IPS-11a (cell line): Measurements from ENCODE around the gene CACNA1D.

Source experiments
- H3K4me3 ChIP-seq: one replicate; pipeline ENCODE4 v1.5.1; 2013; ENCODE audit warnings: low read depth, low read length, control low read depth

The CACNA1D gene

GRCh38 chr3:53680028-53680427, 185.6 kb downstream of the CACNA1D start:
- H3K4me3 ChIP-seq: no peak overlapping the region

DNA sequence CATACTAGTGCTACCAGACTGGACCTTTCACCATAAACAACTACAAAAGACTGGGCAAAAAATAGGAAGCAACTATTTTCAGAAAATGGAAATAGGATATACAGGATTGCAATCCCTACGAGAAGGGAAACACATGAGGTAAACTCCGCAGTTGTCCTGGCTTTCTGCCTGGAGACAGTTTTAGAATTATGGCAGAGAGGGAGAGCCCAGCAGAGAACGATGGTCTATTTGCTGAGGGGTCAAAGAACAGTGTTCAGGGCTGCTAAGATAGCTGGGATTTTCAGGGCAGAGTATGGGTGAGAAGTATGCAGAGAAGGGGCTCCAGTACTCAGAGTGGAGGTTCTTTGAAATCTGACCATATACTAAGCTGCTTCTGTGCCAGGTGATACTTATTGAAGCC, 188.4 kb downstream of the CACNA1D start:
- no peak overlapping the region for H3K4me3 ChIP-seq

DNA sequence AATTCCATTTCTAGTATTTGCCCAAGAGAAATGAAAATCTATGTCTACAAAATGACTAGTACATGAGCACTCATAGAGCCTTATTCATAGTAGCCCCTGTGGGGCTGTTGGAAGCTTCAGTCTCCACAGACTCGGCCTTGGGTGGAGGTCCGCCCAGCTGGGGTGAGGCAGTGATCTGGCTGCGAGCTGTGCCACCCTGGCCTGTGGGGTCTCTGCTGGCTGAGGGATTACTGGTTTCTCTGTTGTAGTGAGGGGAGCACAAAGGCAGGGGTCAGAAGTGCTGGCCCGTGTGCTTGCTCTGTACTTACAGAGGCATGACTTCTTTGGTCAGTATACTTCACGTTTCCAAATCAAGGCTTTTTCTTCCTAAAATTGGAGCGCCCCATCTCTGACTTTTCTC, 193.7 kb downstream of the CACNA1D start:
- H3K4me3 ChIP-seq: no peak overlapping the region

DNA sequence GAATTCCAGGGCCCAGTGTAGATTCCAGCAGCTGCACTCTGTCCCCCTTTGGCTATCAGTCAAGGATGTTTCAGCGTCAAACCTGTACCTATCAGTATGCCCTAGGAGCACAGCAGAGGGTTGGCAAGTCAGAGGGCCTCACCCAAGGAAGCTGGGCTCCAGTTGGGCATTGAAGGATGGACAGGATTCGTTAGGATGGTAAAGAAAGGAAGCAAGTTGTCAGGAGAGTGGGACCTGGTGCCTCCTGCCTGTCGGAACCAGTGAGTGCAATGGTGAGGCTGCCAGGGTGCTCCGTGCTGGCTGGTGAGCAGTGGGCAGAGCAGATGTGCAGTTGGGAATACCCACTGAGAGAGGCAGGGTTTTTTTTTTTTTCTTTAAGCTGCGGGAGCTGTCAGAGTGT, 194.6 kb downstream of the CACNA1D start:
- H3K4me3 ChIP-seq: no peak overlapping the region

- H3K4me3 ChIP-seq: no peak overlapping the region
Observed at GRCh38 chr3:53689681-53690080, 195.3 kb downstream of the CACNA1D start.

- H3K4me3 ChIP-seq: no peak overlapping the region
Observed at GRCh38 chr3:53690521-53690920, 196.1 kb downstream of the CACNA1D start.

DNA sequence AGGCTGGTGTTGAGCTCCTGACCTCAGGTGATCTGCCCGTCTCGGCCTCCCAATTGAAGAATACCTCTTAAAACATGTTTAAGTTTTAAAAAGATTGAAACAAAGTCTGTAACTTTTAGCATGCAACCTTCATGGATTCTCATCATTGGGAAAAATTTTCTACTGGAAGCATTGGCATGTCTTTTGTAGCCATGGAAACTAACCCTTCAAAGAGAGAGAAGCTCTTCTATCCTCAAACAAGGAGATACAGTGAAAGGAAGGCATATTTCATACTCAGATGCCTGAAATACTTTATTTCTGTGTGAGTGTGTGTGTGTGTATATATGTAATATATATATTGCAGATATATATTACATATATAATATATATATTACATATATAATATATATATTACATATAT, 196.9 kb downstream of the CACNA1D start:
- H3K4me3 ChIP-seq: no peak overlapping the region

GRCh38 chr3:53691885-53692284, 197.5 kb downstream of the CACNA1D start:
- H3K4me3 ChIP-seq: no peak overlapping the region

DNA sequence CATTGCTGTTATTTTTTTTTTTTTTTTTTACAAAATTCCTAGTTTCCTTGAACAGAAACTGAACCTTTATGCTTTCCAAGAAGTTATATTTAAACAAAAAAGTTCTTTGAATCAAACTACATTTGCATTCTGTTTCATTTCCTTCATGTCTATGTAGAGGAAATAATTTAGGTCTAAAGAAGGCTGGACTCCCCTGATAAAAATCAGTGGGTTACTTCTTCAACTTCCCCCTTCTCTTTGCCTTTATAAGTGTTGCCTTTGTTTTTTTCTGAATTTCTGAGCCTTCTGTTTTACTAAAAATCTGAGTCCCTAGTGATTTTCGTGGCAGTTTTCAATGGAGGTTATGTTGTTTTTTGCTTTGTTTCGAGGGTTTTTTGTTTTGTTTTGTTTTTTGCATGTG, 199.0 kb downstream of the CACNA1D start:
- no peak overlapping the region for H3K4me3 ChIP-seq

- no peak overlapping the region for H3K4me3 ChIP-seq
Observed at GRCh38 chr3:53694046-53694445, 199.6 kb downstream of the CACNA1D start.

- no peak overlapping the region for H3K4me3 ChIP-seq
Observed at GRCh38 chr3:53694666-53695323, 200.4 kb downstream of the CACNA1D start.

DNA sequence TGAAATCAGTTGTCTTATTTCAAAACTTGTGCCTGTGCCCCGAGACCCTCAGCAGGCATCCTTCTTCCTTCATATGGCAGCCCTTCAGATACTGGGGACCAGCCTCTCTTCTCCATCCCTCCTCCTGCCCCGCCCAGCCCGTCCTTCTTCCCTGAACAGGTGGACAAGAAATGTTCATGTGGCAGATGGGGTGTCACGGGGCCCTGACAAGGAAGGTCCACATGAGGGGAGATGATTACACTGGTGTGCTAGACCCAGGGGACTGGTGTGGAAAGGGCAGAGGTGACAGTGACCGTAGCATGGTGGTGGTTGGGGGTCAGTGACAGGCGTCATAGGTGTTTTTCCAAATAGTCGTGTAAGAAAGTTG, 200.9 kb downstream of the CACNA1D start:
- no peak overlapping the region for H3K4me3 ChIP-seq

DNA sequence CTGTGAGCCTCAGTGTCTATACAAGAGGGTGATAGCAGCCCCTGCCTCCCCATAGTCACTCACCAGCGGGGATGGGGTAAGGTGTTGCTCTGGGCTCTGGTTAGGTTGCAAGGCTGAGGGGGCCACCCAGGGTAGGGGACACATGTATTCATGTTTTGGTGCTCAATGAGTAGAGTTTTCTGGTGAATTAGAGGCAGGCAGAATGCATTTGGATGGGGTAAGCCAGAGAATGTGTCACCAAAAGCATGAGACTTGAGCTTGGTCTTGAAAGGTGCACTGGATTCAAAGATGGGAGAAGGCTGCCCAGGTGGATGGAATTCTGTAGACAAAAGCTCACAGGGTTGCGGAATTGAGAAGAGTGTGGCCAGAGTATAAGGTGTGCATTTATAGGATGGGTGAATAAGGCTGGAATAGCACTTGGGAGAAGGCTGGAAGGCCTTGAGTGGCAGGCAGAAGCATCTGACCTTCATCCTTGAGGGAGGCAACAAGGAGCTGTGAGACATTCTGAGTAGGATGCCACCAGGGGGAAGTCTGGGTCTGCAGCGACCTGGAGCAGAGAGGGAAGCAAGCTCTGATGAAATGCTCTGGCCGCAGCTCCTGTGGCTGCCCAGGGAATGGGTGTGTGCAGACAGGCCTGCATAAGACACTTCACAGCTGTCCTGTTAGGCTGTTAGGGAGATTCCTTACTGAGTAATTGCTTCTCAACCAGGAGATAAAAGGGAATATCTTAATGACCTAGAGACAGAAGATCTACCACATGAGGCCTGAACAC, 202.2 kb downstream of the CACNA1D start:
- H3K4me3 ChIP-seq: no peak overlapping the region

GRCh38 chr3:53700441-53700840, 206.0 kb downstream of the CACNA1D start:
- H3K4me3 ChIP-seq: no peak overlapping the region

DNA sequence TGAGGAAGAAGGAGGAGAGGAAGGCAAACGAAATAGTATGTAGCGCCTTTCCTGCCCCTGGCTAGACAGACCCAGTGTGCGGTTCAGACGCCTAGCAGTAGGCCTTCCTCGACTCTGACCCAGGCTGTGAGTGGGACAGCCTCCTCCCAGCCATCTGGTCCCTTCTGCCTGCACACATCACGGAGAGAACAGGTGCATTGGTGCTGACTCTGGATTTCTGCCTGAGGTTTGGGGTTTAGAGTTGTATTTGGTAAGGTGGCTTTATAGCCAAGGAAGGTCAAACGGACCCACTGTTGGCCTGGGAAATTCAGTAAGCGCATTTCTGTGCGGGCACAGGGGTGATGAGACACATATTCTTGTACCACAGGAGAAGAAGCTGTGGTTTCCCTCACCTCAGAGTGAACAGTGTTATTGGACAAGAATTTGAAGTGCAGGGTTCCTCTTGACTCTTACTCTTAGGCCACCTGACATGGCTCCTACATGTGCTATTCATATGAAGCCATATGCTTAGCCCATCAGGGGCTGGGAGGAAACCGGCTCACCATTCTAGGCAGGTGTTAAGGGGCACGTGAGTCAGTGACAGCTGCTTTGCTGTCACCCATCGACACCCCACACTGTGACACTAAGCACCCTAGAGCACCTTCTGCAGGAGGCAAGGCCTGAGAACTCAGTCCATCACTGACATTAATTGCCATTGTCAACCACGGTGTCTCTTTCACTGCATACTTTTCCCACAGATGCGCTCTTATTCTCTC, 208.5 kb downstream of the CACNA1D start:
- H3K4me3 ChIP-seq: no peak overlapping the region

DNA sequence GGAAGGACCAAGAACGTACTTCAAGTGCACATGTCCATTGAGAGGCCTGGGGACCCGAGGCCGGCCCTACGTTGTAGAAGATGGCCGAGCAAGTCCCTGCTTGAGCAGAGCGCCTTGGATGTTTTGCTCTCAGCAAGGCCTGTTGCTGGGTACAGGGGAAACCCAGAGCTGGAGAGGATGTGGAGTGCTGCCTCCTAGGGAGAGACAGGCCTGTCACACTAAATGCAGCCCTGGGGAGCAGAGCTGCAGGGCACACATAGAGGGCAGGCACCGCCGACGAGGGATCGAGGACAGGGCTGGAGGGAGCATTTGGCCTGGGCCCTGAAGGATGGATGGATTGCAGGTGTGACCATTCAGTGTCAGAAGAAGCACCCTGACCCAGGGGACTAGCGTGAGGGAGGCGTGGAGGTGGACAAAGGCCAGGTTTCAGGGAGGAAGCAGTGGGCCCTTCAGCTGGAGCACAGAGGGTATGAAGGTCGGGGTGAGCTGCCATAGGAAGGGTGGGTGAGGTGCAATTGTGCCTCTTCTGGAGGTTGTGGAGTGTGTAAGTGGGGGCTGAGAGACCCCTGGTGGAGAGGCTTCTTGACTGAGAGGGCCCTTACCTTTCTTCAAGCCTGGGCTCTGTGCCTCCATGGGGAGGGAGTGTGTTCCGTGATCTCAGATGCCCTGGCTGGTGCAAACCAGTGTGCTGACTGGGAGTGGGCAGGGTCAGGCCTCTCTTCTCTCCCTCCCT, 209.4 kb downstream of the CACNA1D start:
- no peak overlapping the region for H3K4me3 ChIP-seq

- no peak overlapping the region for H3K4me3 ChIP-seq
Observed at GRCh38 chr3:53704363-53704725, 209.9 kb downstream of the CACNA1D start.

- H3K4me3 ChIP-seq: no peak overlapping the region
Observed at GRCh38 chr3:53705024-53705745, 210.8 kb downstream of the CACNA1D start.

GRCh38 chr3:53705774-53706173, 211.4 kb downstream of the CACNA1D start:
- H3K4me3 ChIP-seq: no peak overlapping the region

GRCh38 chr3:53707222-53707621, 212.8 kb downstream of the CACNA1D start:
- no peak overlapping the region for H3K4me3 ChIP-seq
